ENCODE data around the gene CDK5RAP2.

- no peak for TF ChIP-seq CTCF (IDR thresholded peaks at IDR 0.05; ENCODE audit: borderline replicate concordance, extremely low read depth, low read length, poor library complexity, severe bottlenecking)
- TF ChIP-seq EZH2 (IDR thresholded peaks at IDR 0.05; ENCODE audit: borderline replicate concordance, low read depth, low read length, severe bottlenecking), result no peak
These were observed 196.4 kb downstream of the CDK5RAP2 start for GRCh38 chr9:120383611-120383998.
